Measurements from ENCODE around the gene TMTC3. TPM values are rescaled to one million over a fixed set of nuclear protein-coding genes. Genes with fewer than 3 reads are reported as not detected.

TMTC3 gene
- total and polyA plus RNA-seq, 2 donors, result 7.7 to 82.5 TPM

GRCh38 chr12:88219861-88220260 lies 77.8 kb downstream of the TMTC3 start:
- DNase-seq (ENCODE audit: extremely low spot score), result no peak
- H3K4me1 ChIP-seq (ENCODE audit: insufficient read depth), result no peaks in the 10 kb centered on the region

GRCh38 chr12:88223519-88223918 lies 81.4 kb downstream of the TMTC3 start:
- Histone ChIP-seq H3K27ac (ENCODE audit: low read depth) (no peak overlapping the region), H3K4me1 (ENCODE audit: insufficient read depth) (no peaks in the 10 kb centered on the region)

More at GRCh38 chr12:88219861-88220260, 77.8 kb downstream of the TMTC3 start:
- Histone ChIP-seq H3K27ac (ENCODE audit: low read depth) (no peak overlapping the region), H3K4me3 (ENCODE audit: low read depth, low read length) (no peak overlapping the region), H3K36me3 (ENCODE audit: insufficient read depth) (no peaks in the 10 kb centered on the region)

GRCh38 chr12:88225776-88226175 lies 83.7 kb downstream of the TMTC3 start:
- Histone ChIP-seq H3K27ac (ENCODE audit: low read depth) (no peak overlapping the region), H3K4me1 (ENCODE audit: insufficient read depth) (no peaks in the 10 kb centered on the region), H3K4me3 (ENCODE audit: low read depth, low read length) (no peak overlapping the region), H3K36me3 (ENCODE audit: insufficient read depth) (no peaks in the 10 kb centered on the region)
- DNase-seq (ENCODE audit: extremely low spot score), result no peak

More at GRCh38 chr12:88223519-88223918, 81.4 kb downstream of the TMTC3 start:
- DNase-seq (ENCODE audit: extremely low spot score), result no peak
- Histone ChIP-seq H3K36me3 (ENCODE audit: insufficient read depth) (no peaks in the 10 kb centered on the region), H3K4me3 (ENCODE audit: low read depth, low read length) (no peak overlapping the region)

GRCh38 chr12:88227263-88227662 lies 85.2 kb downstream of the TMTC3 start:
- no peaks in the 10 kb centered on the region for H3K36me3 ChIP-seq (ENCODE audit: insufficient read depth)
- H3K4me1 ChIP-seq (ENCODE audit: insufficient read depth), result no peaks in the 10 kb centered on the region
- DNase-seq (ENCODE audit: extremely low spot score), result no peak
- no peak overlapping the region for H3K27ac ChIP-seq (ENCODE audit: low read depth)
- H3K4me3 ChIP-seq (ENCODE audit: low read depth, low read length), result no peak overlapping the region
- WGBS, result 76% methylated on average over 7 of the region's 7 CpGs

- H3K27ac ChIP-seq (ENCODE audit: low read depth), result no peak overlapping the region
- DNase-seq (ENCODE audit: extremely low spot score), result no peak
- H3K4me1 ChIP-seq (ENCODE audit: insufficient read depth), result no peaks in the 10 kb centered on the region
- H3K4me3 ChIP-seq (ENCODE audit: low read depth, low read length), result no peak overlapping the region
- 93% methylated on average over 12 of the region's 12 CpGs for WGBS
- no peaks in the 10 kb centered on the region for H3K36me3 ChIP-seq (ENCODE audit: insufficient read depth)
Observed at GRCh38 chr12:88227871-88228270, 85.8 kb downstream of the TMTC3 start.

- Histone ChIP-seq H3K4me1 (ENCODE audit: insufficient read depth) (no peaks in the 10 kb centered on the region), H3K4me3 (ENCODE audit: low read depth, low read length) (no peak overlapping the region), H3K27ac (ENCODE audit: low read depth) (no peak overlapping the region), H3K36me3 (ENCODE audit: insufficient read depth) (no peaks in the 10 kb centered on the region)
- DNase-seq (ENCODE audit: extremely low spot score), result no peak
- 98% methylated on average over 4 of the region's 4 CpGs for WGBS
Observed at GRCh38 chr12:88228720-88229119, 86.6 kb downstream of the TMTC3 start.

GRCh38 chr12:88230271-88230670 lies 88.2 kb downstream of the TMTC3 start:
- no peak overlapping the region for H3K27ac ChIP-seq (ENCODE audit: low read depth)
- WGBS, result 94% methylated on average over 2 of the region's 2 CpGs

GRCh38 chr12:88235183-88235833 lies 93.2 kb downstream of the TMTC3 start:
- WGBS, result 93% methylated on average over 7 of the region's 7 CpGs
- DNase-seq (ENCODE audit: extremely low spot score), result no peak
- H3K4me3 ChIP-seq (ENCODE audit: low read depth, low read length), result no peak overlapping the region
- no peaks in the 10 kb centered on the region for H3K4me1 ChIP-seq (ENCODE audit: insufficient read depth)
- no peaks in the 10 kb centered on the region for H3K36me3 ChIP-seq (ENCODE audit: insufficient read depth)
- H3K27ac ChIP-seq (ENCODE audit: low read depth), result no peak overlapping the region

More at GRCh38 chr12:88230271-88230670, 88.2 kb downstream of the TMTC3 start:
- Histone ChIP-seq H3K36me3 (ENCODE audit: insufficient read depth) (no peaks in the 10 kb centered on the region), H3K4me1 (ENCODE audit: insufficient read depth) (no peaks in the 10 kb centered on the region), H3K4me3 (ENCODE audit: low read depth, low read length) (no peak overlapping the region)
- DNase-seq (ENCODE audit: extremely low spot score), result no peak

GRCh38 chr12:88237954-88238353 lies 95.8 kb downstream of the TMTC3 start:
- no peak overlapping the region for H3K4me3 ChIP-seq (ENCODE audit: low read depth, low read length)
- DNase-seq (ENCODE audit: extremely low spot score), result no peak

GRCh38 chr12:88238406-88238805 lies 96.3 kb downstream of the TMTC3 start:
- no peak for DNase-seq (ENCODE audit: extremely low spot score)
- Histone ChIP-seq H3K4me1 (ENCODE audit: insufficient read depth) (no peaks in the 10 kb centered on the region), H3K27ac (ENCODE audit: low read depth) (no peak overlapping the region), H3K36me3 (ENCODE audit: insufficient read depth) (no peaks in the 10 kb centered on the region), H3K4me3 (ENCODE audit: low read depth, low read length) (no peak overlapping the region)
- WGBS, result 96% methylated on average over 1 of the region's 1 CpG

More at GRCh38 chr12:88237954-88238353, 95.8 kb downstream of the TMTC3 start:
- Histone ChIP-seq H3K4me1 (ENCODE audit: insufficient read depth) (no peaks in the 10 kb centered on the region), H3K36me3 (ENCODE audit: insufficient read depth) (no peaks in the 10 kb centered on the region), H3K27ac (ENCODE audit: low read depth) (no peak overlapping the region)

- H3K36me3 ChIP-seq (ENCODE audit: insufficient read depth), result no peaks in the 10 kb centered on the region
- DNase-seq (ENCODE audit: extremely low spot score), result no peak
- H3K27ac ChIP-seq (ENCODE audit: low read depth), result no peak overlapping the region
- 83% methylated on average over 4 of the region's 4 CpGs for WGBS
- H3K4me3 ChIP-seq (ENCODE audit: low read depth, low read length), result no peak overlapping the region
- no peaks in the 10 kb centered on the region for H3K4me1 ChIP-seq (ENCODE audit: insufficient read depth)
Observed at GRCh38 chr12:88241862-88242570, 99.9 kb downstream of the TMTC3 start.

GRCh38 chr12:88242571-88242925 lies 100.4 kb downstream of the TMTC3 start:
- no peak for DNase-seq (ENCODE audit: extremely low spot score)
- WGBS, result 44% methylated on average over 1 of the region's 1 CpG
- no peak overlapping the region for H3K27ac ChIP-seq (ENCODE audit: low read depth)

GRCh38 chr12:88242939-88243338 lies 100.8 kb downstream of the TMTC3 start:
- no peak for DNase-seq (ENCODE audit: extremely low spot score)
- H3K4me1 ChIP-seq (ENCODE audit: insufficient read depth), result no peaks in the 10 kb centered on the region
- no peaks in the 10 kb centered on the region for H3K36me3 ChIP-seq (ENCODE audit: insufficient read depth)
- H3K4me3 ChIP-seq (ENCODE audit: low read depth, low read length), result no peak overlapping the region
- no peak overlapping the region for H3K27ac ChIP-seq (ENCODE audit: low read depth)

More at GRCh38 chr12:88242571-88242925, 100.4 kb downstream of the TMTC3 start:
- Histone ChIP-seq H3K36me3 (ENCODE audit: insufficient read depth) (no peaks in the 10 kb centered on the region), H3K4me1 (ENCODE audit: insufficient read depth) (no peaks in the 10 kb centered on the region), H3K4me3 (ENCODE audit: low read depth, low read length) (no peak overlapping the region)

GRCh38 chr12:88243982-88244381 lies 101.9 kb downstream of the TMTC3 start:
- 66% methylated on average over 4 of the region's 4 CpGs for WGBS
- no peaks in the 10 kb centered on the region for H3K4me1 ChIP-seq (ENCODE audit: insufficient read depth)
- H3K27ac ChIP-seq (ENCODE audit: low read depth), result no peak overlapping the region
- no peak for DNase-seq (ENCODE audit: extremely low spot score)
- H3K4me3 ChIP-seq (ENCODE audit: low read depth, low read length), result no peak overlapping the region
- H3K36me3 ChIP-seq (ENCODE audit: insufficient read depth), result no peaks in the 10 kb centered on the region

Measured in urinary bladder (tissue), 4 donors.